IMR-90 (cell line): ENCODE data around the gene TOGARAM1.

Experiments used
- BHLHE40 ChIP-seq: fragments of 150-350 bp; IDR thresholded peaks from 2 replicates; pipeline ENCODE4 v1.6.1; 2016; ENCODE audit warnings: mild to moderate bottlenecking, low read depth, low read length
- CTCF ChIP-seq: conservative IDR thresholded peaks from 2 replicates; pipeline ENCODE4 v1.5.1; 2012; ENCODE audit warnings: mild to moderate bottlenecking, low read depth, low read length, improper control_type of control experiment
- ELK1 ChIP-seq: fragments of 150-350 bp; IDR thresholded peaks from 2 replicates; pipeline ENCODE4 v1.6.1; 2016; ENCODE audit warnings: low read depth, mild to moderate bottlenecking, low read length, moderate library complexity, borderline replicate concordance
- MAFK ChIP-seq: IDR thresholded peaks from 2 replicates; pipeline ENCODE4 v1.6.1; 2012; ENCODE audit warnings: low read depth, low read length, improper control_type of control experiment
- MXI1 ChIP-seq: IDR thresholded peaks from 2 replicates; pipeline ENCODE4 v1.6.1; 2012; ENCODE audit warnings: low read depth, mild to moderate bottlenecking, low read length, moderate library complexity, borderline replicate concordance
- POLR2A ChIP-seq: IDR thresholded peaks from 2 replicates; pipeline ENCODE4 v1.6.1; 2012; ENCODE audit warnings: mild to moderate bottlenecking, low read depth, low read length
- RAD21 ChIP-seq: IDR thresholded peaks from 2 replicates; pipeline ENCODE4 v1.6.1; 2012; ENCODE audit warnings: low read length, improper control_type of control experiment
- RFX5 ChIP-seq: IDR thresholded peaks from 2 replicates; pipeline ENCODE4 v1.8.0; 2012; ENCODE audit warnings: low read depth, mild to moderate bottlenecking, low read length, moderate library complexity
- SMC3 ChIP-seq: fragments of 150-350 bp; IDR thresholded peaks from 2 replicates; pipeline ENCODE4 v1.6.1; 2016; ENCODE audit warnings: low read depth, mild to moderate bottlenecking, antibody characterized with exemption, low read length, moderate library complexity
- USF2 ChIP-seq: fragments of 150-350 bp; IDR thresholded peaks from 2 replicates; pipeline ENCODE4 v1.6.1; 2017; ENCODE audit warnings: mild to moderate bottlenecking, antibody characterized with exemption, low read length, low read depth

- TF ChIP-seq CTCF (no peak), RAD21 (no peak), MXI1 (no peak), POLR2A (no peak), RFX5 (no peak), MAFK (no peak), BHLHE40 (no peak), ELK1 (no peak), USF2 (no peak), SMC3 (no peak)
Measured at GRCh38 chr14:44981198-44981597, 19.2 kb downstream of the TOGARAM1 start.
